HG02970 (cell line): ENCODE measurements around the gene CBX1.
"Not testable (repeated sequence)": the region's sequence is repeated elsewhere in the genome, so short reads cannot be mapped to it uniquely, and the experiment has no call there.

ENCODE experiments used
- ATAC-seq: cut with Tn5 transposase; IDR thresholded peaks from one replicate; pipeline ENCODE4 v1.9.1; 2021; ENCODE audit warnings: mild to moderate bottlenecking, moderate library complexity, moderate number of reproducible peaks; ENCODE audit not compliant: unreplicated experiment, low FRiP score

The CBX1 gene

GRCh38 chr17:48123776-48124388 is 22.6 kb upstream of the CBX1 start:
- no peak for ATAC-seq

GRCh38 chr17:48123111-48123510 is 21.8 kb upstream of the CBX1 start:
- ATAC-seq = no peak

GRCh38 chr17:48122665-48123045 is 21.4 kb upstream of the CBX1 start:
- ATAC-seq = no peak

- no peak for ATAC-seq
Measured at GRCh38 chr17:48121923-48122664, 20.8 kb upstream of the CBX1 start.

GRCh38 chr17:48113201-48113676 is 12.0 kb upstream of the CBX1 start:
- no peak for ATAC-seq

- ATAC-seq = no peak
Measured at GRCh38 chr17:48111937-48112241, 10.6 kb upstream of the CBX1 start.

GRCh38 chr17:48110761-48111160 is 9.5 kb upstream of the CBX1 start:
- ATAC-seq = no peak

- peak; percentile 76 for ATAC-seq
Measured at GRCh38 chr17:48107137-48108055, 6.1 kb upstream of the CBX1 start, which contains the start of gene SNX11. Gene SNX11, plus strand, starts transcription at chr17:48107766. Its CDS starts 4,278 bp downstream, at chr17:48112044.

- ATAC-seq = no peak
Measured at GRCh38 chr17:48106802-48107136, 5.5 kb upstream of the CBX1 start.

- no peak for ATAC-seq
Measured at GRCh38 chr17:48104440-48104839, 3.2 kb upstream of the CBX1 start.

GRCh38 chr17:48102798-48103715 is 1.8 kb upstream of the CBX1 start:
- no peak for ATAC-seq

GRCh38 chr17:48102043-48102750 is 919 bp upstream of the CBX1 start:
- ATAC-seq = no peak

- no peak for ATAC-seq
Measured at GRCh38 chr17:48100591-48101011, 677 bp downstream of the CBX1 start.

GRCh38 chr17:48100160-48100559 is 1.1 kb downstream of the CBX1 start:
- ATAC-seq = no peak

- ATAC-seq = no peak
Measured at GRCh38 chr17:48095611-48096010, 5.7 kb downstream of the CBX1 start.

- ATAC-seq = no peak
Measured at GRCh38 chr17:48093341-48094045, 7.8 kb downstream of the CBX1 start.

GRCh38 chr17:48084932-48085331 is 16.3 kb downstream of the CBX1 start:
- ATAC-seq = no peak

GRCh38 chr17:48081858-48082257 is 19.4 kb downstream of the CBX1 start:
- no peak for ATAC-seq

- not testable (repeated sequence) for ATAC-seq
Measured at GRCh38 chr17:48077152-48077551, 24.1 kb downstream of the CBX1 start.
